Suprapubic skin (tissue), 3 donors: ENCODE data around the gene CALD1.

Experiments
- POLR2A ChIP-seq, 2 donors: fragments of 450-650 bp; IDR thresholded peaks; one replicate each; pipeline ENCODE4 v1.6.1; 2017; ENCODE audit warnings: antibody characterized with exemption in 2 of 2, mild to moderate bottlenecking in 2 of 2, moderate library complexity in 2 of 2
- TF ChIP-seq, protein P1 (sequence below), 2 donors: fragments of 200-600 bp in 1 of 2; fragments of 450-650 bp in 1 of 2; sonication (generic) in 1 of 2; IDR thresholded peaks; one replicate each; pipeline ENCODE4 v1.5.1; 2016 to 2019; ENCODE audit warnings: antibody characterized with exemption in 2 of 2, mild to moderate bottlenecking in 1 of 2, moderate library complexity in 1 of 2

DNA sequence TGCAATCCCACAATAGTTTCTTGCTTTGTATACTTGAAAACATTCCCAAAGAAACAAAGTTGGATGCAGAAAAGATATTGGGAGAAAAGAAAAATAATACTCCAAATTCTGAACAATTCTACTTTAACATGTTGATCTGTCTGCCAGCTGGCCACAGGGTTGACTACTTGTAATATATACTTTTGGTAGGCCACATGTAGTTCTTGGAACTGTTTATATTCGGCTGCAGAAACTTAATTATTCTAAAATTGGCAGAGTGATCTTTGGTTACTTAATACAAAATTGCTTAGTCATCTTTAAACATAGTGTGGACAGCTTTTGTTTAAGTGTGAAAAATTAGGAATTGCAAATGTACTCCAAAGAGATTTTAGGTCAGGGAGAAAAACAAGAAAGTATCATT lies 76.0 kb downstream of the CALD1 start:
- no peak for TF ChIP-seq POLR2A (IDR thresholded peaks at IDR 0.05)
- TF ChIP-seq, protein P1, sequence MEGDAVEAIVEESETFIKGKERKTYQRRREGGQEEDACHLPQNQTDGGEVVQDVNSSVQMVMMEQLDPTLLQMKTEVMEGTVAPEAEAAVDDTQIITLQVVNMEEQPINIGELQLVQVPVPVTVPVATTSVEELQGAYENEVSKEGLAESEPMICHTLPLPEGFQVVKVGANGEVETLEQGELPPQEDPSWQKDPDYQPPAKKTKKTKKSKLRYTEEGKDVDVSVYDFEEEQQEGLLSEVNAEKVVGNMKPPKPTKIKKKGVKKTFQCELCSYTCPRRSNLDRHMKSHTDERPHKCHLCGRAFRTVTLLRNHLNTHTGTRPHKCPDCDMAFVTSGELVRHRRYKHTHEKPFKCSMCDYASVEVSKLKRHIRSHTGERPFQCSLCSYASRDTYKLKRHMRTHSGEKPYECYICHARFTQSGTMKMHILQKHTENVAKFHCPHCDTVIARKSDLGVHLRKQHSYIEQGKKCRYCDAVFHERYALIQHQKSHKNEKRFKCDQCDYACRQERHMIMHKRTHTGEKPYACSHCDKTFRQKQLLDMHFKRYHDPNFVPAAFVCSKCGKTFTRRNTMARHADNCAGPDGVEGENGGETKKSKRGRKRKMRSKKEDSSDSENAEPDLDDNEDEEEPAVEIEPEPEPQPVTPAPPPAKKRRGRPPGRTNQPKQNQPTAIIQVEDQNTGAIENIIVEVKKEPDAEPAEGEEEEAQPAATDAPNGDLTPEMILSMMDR (IDR thresholded peaks at IDR 0.05), result no peak
